ACC112 (cell line): ENCODE measurements around the gene SLC39A13.

Experiments used
- H2AFZ ChIP-seq: fragments of 200-600 bp; sonication (generic); one replicate; pipeline ENCODE4 v1.6.0; 2017; ENCODE audit warnings: antibody characterized with exemption, low read length; ENCODE audit not compliant: unreplicated experiment
- H3K27ac ChIP-seq: fragments of 200-600 bp; sonication (generic); 2 replicates; pipeline ENCODE4 v1.5.1; 2014; ENCODE audit warnings: low read depth, mild to moderate bottlenecking, antibody characterized with exemption, low read length, moderate library complexity
- H3K27me3 ChIP-seq: fragments of 200-600 bp; sonication (generic); 2 replicates; pipeline ENCODE4 v1.6.1; 2014; ENCODE audit warnings: mild to moderate bottlenecking, antibody characterized with exemption, low read length, moderate library complexity, mixed read lengths; ENCODE audit not compliant: insufficient read depth
- H3K36me3 ChIP-seq: fragments of 200-600 bp; sonication (generic); 2 replicates; pipeline ENCODE4 v1.6.1; 2016; ENCODE audit warnings: mild to moderate bottlenecking, antibody characterized with exemption, low read length, moderate library complexity, mixed read lengths; ENCODE audit not compliant: insufficient read depth
- H3K4me1 ChIP-seq: fragments of 200-600 bp; sonication (generic); one replicate; pipeline ENCODE4 v1.6.1; 2016; ENCODE audit warnings: low read length, mixed read lengths; ENCODE audit not compliant: insufficient read depth, unreplicated experiment, control insufficient read depth
- H3K4me3 ChIP-seq: fragments of 200-600 bp; sonication (generic); 2 replicates; pipeline ENCODE4 v1.5.1; 2014; ENCODE audit warnings: mild to moderate bottlenecking, low read depth, low read length
- H3K79me2 ChIP-seq: fragments of 200-600 bp; sonication (generic); one replicate; pipeline ENCODE4 v1.6.0; 2016; ENCODE audit warnings: low read length; ENCODE audit not compliant: control insufficient read depth, unreplicated experiment, insufficient read depth

SLC39A13 gene

GRCh38 chr11:47434011-47434786 lies 25.8 kb downstream of the SLC39A13 start:
- H3K79me2 ChIP-seq: no peaks in the 10 kb centered on the region
- no peak overlapping the region for H3K4me3 ChIP-seq
- no peak overlapping the region for H3K27ac ChIP-seq
- H3K4me1 ChIP-seq: no peaks in the 10 kb centered on the region
- no peaks in the 10 kb centered on the region for H3K27me3 ChIP-seq
- no peaks in the 10 kb centered on the region for H3K36me3 ChIP-seq
- H2AFZ ChIP-seq: peak overlapping the region; percentile 51

DNA sequence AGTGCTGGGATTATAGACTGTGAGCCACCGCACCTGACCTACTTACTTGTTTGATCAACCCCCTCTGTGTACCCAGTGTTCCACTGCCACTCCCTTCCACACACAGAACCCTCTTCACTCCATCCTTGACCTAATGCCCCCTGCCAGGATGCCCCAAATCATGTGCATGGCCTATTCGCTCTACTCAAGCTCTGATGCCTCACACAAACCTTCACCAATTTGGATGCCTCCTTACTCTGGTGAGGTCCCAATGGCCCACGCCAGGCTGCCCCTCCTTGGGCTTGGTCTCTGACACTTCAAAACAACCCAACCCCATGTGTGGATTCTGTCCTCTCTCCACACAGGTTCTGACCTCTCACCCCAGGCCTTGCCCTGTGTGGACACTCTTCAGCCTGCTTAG lies 27.3 kb downstream of the SLC39A13 start:
- Histone ChIP-seq H3K27me3 (no peaks in the 10 kb centered on the region), H2AFZ (no peak overlapping the region), H3K79me2 (no peaks in the 10 kb centered on the region), H3K36me3 (no peaks in the 10 kb centered on the region), H3K4me1 (no peaks in the 10 kb centered on the region), H3K4me3 (no peak overlapping the region), H3K27ac (no peak overlapping the region)

- H3K27me3 ChIP-seq: no peaks in the 10 kb centered on the region
- no peak overlapping the region for H2AFZ ChIP-seq
- no peaks in the 10 kb centered on the region for H3K4me1 ChIP-seq
- no peak overlapping the region for H3K27ac ChIP-seq
- no peaks in the 10 kb centered on the region for H3K79me2 ChIP-seq
- no peaks in the 10 kb centered on the region for H3K36me3 ChIP-seq
- H3K4me3 ChIP-seq: no peak overlapping the region
Observed at GRCh38 chr11:47436726-47437125, 28.3 kb downstream of the SLC39A13 start.

GRCh38 chr11:47437218-47437745 lies 28.9 kb downstream of the SLC39A13 start:
- Histone ChIP-seq H3K4me3 (no peak overlapping the region), H2AFZ (no peak overlapping the region), H3K79me2 (no peaks in the 10 kb centered on the region)

GRCh38 chr11:47437746-47438418 lies 29.5 kb downstream of the SLC39A13 start:
- Histone ChIP-seq H3K4me3 (no peak overlapping the region), H3K27ac (no peak overlapping the region), H3K27me3 (no peaks in the 10 kb centered on the region), H3K36me3 (no peaks in the 10 kb centered on the region), H3K4me1 (no peaks in the 10 kb centered on the region), H2AFZ (no peak overlapping the region), H3K79me2 (no peaks in the 10 kb centered on the region)

More at GRCh38 chr11:47437218-47437745, 28.9 kb downstream of the SLC39A13 start:
- Histone ChIP-seq H3K4me1 (no peaks in the 10 kb centered on the region), H3K36me3 (no peaks in the 10 kb centered on the region), H3K27me3 (no peaks in the 10 kb centered on the region), H3K27ac (no peak overlapping the region)

DNA sequence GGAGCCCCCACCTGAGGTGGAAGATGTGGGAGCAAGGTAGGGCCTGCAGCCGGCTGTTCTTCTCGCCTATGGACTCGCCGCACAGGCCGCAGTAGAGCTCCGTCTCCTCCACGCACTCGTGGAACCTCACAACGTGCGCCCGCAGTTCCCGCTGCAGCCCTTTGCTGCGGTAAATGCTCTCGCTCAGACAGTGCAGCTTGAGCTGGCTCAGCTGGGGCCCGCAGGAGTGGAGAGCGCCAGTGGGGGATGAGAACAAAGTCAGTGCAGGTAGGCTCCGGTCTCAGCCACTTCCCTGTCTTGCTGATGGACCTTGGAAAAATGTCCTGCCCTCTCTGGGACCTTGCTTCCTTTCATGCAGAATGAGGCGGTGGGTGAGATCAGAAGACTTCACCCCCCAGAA lies 30.3 kb downstream of the SLC39A13 start:
- Histone ChIP-seq H2AFZ (no peak overlapping the region), H3K27me3 (no peaks in the 10 kb centered on the region), H3K79me2 (no peaks in the 10 kb centered on the region), H3K4me3 (no peak overlapping the region), H3K4me1 (no peaks in the 10 kb centered on the region), H3K36me3 (no peaks in the 10 kb centered on the region), H3K27ac (no peak overlapping the region)

GRCh38 chr11:47440054-47440476 lies 31.7 kb downstream of the SLC39A13 start:
- Histone ChIP-seq H3K4me1 (no peaks in the 10 kb centered on the region), H3K36me3 (no peaks in the 10 kb centered on the region), H3K79me2 (no peaks in the 10 kb centered on the region), H3K27ac (no peak overlapping the region), H3K27me3 (no peaks in the 10 kb centered on the region), H2AFZ (no peak overlapping the region), H3K4me3 (no peak overlapping the region)

- Histone ChIP-seq H3K79me2 (no peaks in the 10 kb centered on the region), H3K27ac (no peak overlapping the region), H3K4me1 (no peaks in the 10 kb centered on the region), H2AFZ (no peak overlapping the region), H3K36me3 (no peaks in the 10 kb centered on the region), H3K4me3 (no peak overlapping the region), H3K27me3 (no peaks in the 10 kb centered on the region)
Observed at GRCh38 chr11:47441421-47441820, 33.0 kb downstream of the SLC39A13 start.

DNA sequence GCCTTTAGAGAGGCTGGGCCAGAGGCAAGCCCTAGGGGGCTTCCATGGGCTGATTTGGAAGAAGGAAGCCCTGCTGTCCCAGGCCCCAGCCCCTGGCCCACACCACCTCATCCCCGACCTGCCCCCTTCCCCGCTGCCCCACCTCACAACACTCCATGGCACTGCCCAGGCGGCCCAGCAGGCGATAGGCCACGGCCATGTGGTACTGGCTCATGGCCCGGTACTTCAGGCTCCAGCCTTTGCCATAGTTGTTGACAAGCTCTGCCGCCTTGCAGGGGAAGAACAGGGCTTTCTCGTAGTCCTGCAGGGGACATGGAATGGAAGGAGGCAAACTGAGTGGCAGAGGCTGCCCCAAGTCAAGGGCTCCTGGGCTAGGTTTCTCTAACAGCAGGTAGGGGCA lies 34.1 kb downstream of the SLC39A13 start:
- H2AFZ ChIP-seq: no peak overlapping the region
- H3K27me3 ChIP-seq: no peaks in the 10 kb centered on the region
- no peak overlapping the region for H3K27ac ChIP-seq
- no peaks in the 10 kb centered on the region for H3K36me3 ChIP-seq
- H3K4me1 ChIP-seq: no peaks in the 10 kb centered on the region
- H3K79me2 ChIP-seq: no peaks in the 10 kb centered on the region
- no peak overlapping the region for H3K4me3 ChIP-seq

DNA sequence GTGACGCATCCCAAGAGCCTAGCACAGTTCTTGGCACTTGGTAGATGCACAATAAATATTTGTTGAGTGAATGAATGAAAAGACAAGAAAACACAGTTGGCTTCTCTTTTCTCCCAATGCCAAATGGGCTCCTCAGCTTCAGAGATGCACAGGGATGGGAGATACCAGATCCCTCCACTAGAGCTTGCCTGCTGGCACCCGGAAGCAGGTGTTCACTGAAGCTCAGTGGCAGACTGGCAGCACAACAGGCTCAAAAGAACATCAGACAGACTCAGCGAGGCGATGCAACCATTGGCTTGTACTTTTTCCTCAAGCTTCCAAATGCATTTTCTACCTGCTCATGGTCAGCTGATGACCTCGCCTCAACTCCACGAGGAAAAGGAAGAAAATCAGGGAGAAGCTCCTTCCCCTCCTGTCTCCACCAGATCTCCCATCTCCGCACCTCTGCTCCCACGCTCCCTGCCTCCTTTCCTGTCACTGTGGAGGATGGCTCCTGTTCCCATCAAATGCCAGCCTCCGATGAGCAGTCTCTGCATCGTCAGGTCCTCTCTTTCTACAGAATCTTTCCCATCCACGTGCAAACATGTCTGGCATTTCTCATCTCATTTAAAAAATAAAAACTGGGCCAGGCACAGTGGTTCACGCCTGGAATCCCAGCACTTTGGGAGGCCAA lies 34.8 kb downstream of the SLC39A13 start:
- H3K4me3 ChIP-seq: no peak overlapping the region
- no peak overlapping the region for H3K27ac ChIP-seq
- no peaks in the 10 kb centered on the region for H3K36me3 ChIP-seq
- H3K27me3 ChIP-seq: no peaks in the 10 kb centered on the region
- H3K79me2 ChIP-seq: no peaks in the 10 kb centered on the region
- no peaks in the 10 kb centered on the region for H3K4me1 ChIP-seq
- no peak overlapping the region for H2AFZ ChIP-seq
